D721Med (cell line): ENCODE results near the gene DPRX.

ENCODE experiments used
- DNase-seq: peaks from one replicate; pipeline ENCODE4 v3.0.0; 2011; ENCODE audit warnings: low spot score; ENCODE audit not compliant: insufficient read length
- FAIRE-seq: peaks from 2 replicates; lab custom pipeline; 2011; peaks lifted over from hg19 to GRCh38; lab: Jason Lieb, UNC
- CTCF ChIP-seq: IDR thresholded peaks from 2 replicates; pipeline ENCODE4 v1.5.1; 2012; ENCODE audit warnings: mild to moderate bottlenecking, control low read depth; ENCODE audit not compliant: insufficient read depth; ENCODE audit errors: missing control alignments

Gene DPRX

GRCh38 chr19:53598361-53598760 is 33.4 kb upstream of the DPRX start:
- FAIRE-seq (no peak), DNase-seq (no peak)
- TF ChIP-seq CTCF, result no peak

GRCh38 chr19:53600217-53600616 is 31.6 kb upstream of the DPRX start:
- TF ChIP-seq CTCF, result no peak
- FAIRE-seq, result no peak
- no peak for DNase-seq

- no peak for TF ChIP-seq CTCF
- DNase-seq, result no peak
- no peak for FAIRE-seq
Observed at GRCh38 chr19:53606031-53606430, 25.8 kb upstream of the DPRX start.

- FAIRE-seq, result no peak
- DNase-seq, result no peak
- no peak for TF ChIP-seq CTCF
Observed at GRCh38 chr19:53608381-53608780, 23.4 kb upstream of the DPRX start.

- DNase-seq, result no peak
- no peak for FAIRE-seq
- no peak for TF ChIP-seq CTCF
Observed at GRCh38 chr19:53612762-53613526, 18.9 kb upstream of the DPRX start.

- DNase-seq, result no peak
- no peak for FAIRE-seq
Observed at GRCh38 chr19:53621885-53622740, 9.7 kb upstream of the DPRX start.

More at GRCh38 chr19:53621885-53622740, 9.7 kb upstream of the DPRX start:
- TF ChIP-seq CTCF, result no peak
